GM21576 (cell line): Measurements from ENCODE around the gene POLR2B.
"Not testable (repeated sequence)": the region's sequence is repeated elsewhere in the genome, so short reads cannot be mapped to it uniquely, and the experiment has no call there.

Source experiments
- ATAC-seq: cut with Tn5 transposase; IDR thresholded peaks from one replicate; pipeline ENCODE4 v1.9.1; 2021; ENCODE audit warnings: mild to moderate bottlenecking, moderate library complexity; ENCODE audit not compliant: unreplicated experiment

Gene POLR2B

GRCh38 chr4:56978750-56979303 is at the start of gene POLR2B:
Gene POLR2B, plus strand, starts transcription at chr4:56978896. Its CDS starts 90 bp downstream, at chr4:56978986.
- peak; percentile 56 for ATAC-seq

- ATAC-seq = no peak
Measured at GRCh38 chr4:56930638-56931037, 48.1 kb upstream of the POLR2B start.

GRCh38 chr4:56931924-56932323 is 46.8 kb upstream of the POLR2B start:
- no peak for ATAC-seq

- no peak for ATAC-seq
Measured at GRCh38 chr4:56937262-56937661, 41.4 kb upstream of the POLR2B start.

GRCh38 chr4:56939826-56940225 is 38.9 kb upstream of the POLR2B start:
- ATAC-seq = not testable (repeated sequence)

- no peak for ATAC-seq
Measured at GRCh38 chr4:56940403-56940802, 38.3 kb upstream of the POLR2B start.

- no peak for ATAC-seq
Measured at GRCh38 chr4:56940971-56941370, 37.7 kb upstream of the POLR2B start.

- no peak for ATAC-seq
Measured at GRCh38 chr4:56941403-56941802, 37.3 kb upstream of the POLR2B start.

GRCh38 chr4:56953680-56954520 is 24.8 kb upstream of the POLR2B start:
- ATAC-seq = no peak

- no peak for ATAC-seq
Measured at GRCh38 chr4:56958111-56958517, 20.6 kb upstream of the POLR2B start.

- ATAC-seq = no peak
Measured at GRCh38 chr4:56959100-56959499, 19.6 kb upstream of the POLR2B start.

GRCh38 chr4:56961107-56961500 is 17.6 kb upstream of the POLR2B start:
- no peak for ATAC-seq

- ATAC-seq = no peak
Measured at GRCh38 chr4:56971383-56971782, 7.3 kb upstream of the POLR2B start.

- no peak for ATAC-seq
Measured at GRCh38 chr4:56972389-56972788, 6.3 kb upstream of the POLR2B start.

- ATAC-seq = no peak
Measured at GRCh38 chr4:56972809-56973208, 5.9 kb upstream of the POLR2B start.

- no peak for ATAC-seq
Measured at GRCh38 chr4:56973336-56973735, 5.4 kb upstream of the POLR2B start.

GRCh38 chr4:56976283-56976836 is 2.3 kb upstream of the POLR2B start:
- no peak for ATAC-seq

GRCh38 chr4:56976837-56977320 is 1.8 kb upstream of the POLR2B start:
- peak; percentile 18 for ATAC-seq

GRCh38 chr4:56977321-56978012 is 1.2 kb upstream of the POLR2B start, which contains the start of gene NOA1:
Gene NOA1, minus strand, starts transcription at chr4:56977606. Its CDS starts 21 bp downstream, at chr4:56977585.
- peak; percentile 83 for ATAC-seq

- ATAC-seq = no peak
Measured at GRCh38 chr4:56979421-56980072, 851 bp downstream of the POLR2B start.

GRCh38 chr4:56981795-56982201 is 3.1 kb downstream of the POLR2B start:
- ATAC-seq = no peak
